WERI-Rb-1 (cell line): ENCODE data around the gene FSTL5.
A peak's percentile ranks its signal among the peaks of the same experiment; 100 is the strongest.

ENCODE experiments used
- DNase-seq: peaks from one replicate; pipeline ENCODE4 v3.0.0-alpha.2; 2020
- H3K27ac ChIP-seq: fragments of 250-450 bp; sonication (Bioruptor Pico); 2 replicates; pipeline ENCODE4 v1.5.1; 2020; ENCODE audit warnings: mild to moderate bottlenecking, moderate library complexity
- H3K27me3 ChIP-seq: fragments of 250-450 bp; sonication (Bioruptor Pico); 2 replicates; pipeline ENCODE4 v1.5.1; 2021; ENCODE audit warnings: mild to moderate bottlenecking, low read depth, moderate library complexity; ENCODE audit not compliant: insufficient read depth, severe bottlenecking
- H3K36me3 ChIP-seq: fragments of 250-450 bp; sonication (Bioruptor Pico); 2 replicates; pipeline ENCODE4 v1.5.1; 2020; ENCODE audit warnings: mild to moderate bottlenecking, moderate library complexity
- H3K4me3 ChIP-seq: 2 replicates; pipeline ENCODE4 v1.5.1; 2011; ENCODE audit warnings: low read depth, mild to moderate bottlenecking, control low read depth, low read length
- H3K9me3 ChIP-seq: fragments of 250-450 bp; sonication (Bioruptor Pico); 2 replicates; pipeline ENCODE4 v1.5.1; 2021; ENCODE audit warnings: mild to moderate bottlenecking, moderate library complexity; ENCODE audit not compliant: severe bottlenecking
- CTCF ChIP-seq: IDR thresholded peaks from 2 replicates; pipeline ENCODE4 v1.5.1; 2011; ENCODE audit warnings: low read depth, mild to moderate bottlenecking, control low read depth, inconsistent platforms, low read length

FSTL5 gene

DNA sequence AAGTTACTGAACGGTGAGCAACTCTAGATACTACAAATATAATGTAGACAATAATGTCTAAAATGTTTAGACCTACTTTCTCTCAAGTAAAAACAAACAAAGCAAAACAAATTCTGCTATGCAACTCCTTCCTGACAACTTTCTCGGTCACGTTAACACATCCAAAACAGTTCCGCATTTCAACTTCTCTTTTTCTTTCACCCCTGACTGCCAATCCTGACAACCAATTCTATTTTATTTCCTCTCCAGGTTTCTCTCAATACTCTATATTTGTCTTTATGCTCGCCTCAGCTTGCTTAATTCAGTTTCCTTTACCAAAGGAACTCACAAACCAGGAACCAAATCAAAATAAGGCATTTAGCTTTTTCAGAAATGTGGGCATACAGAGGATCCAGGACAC, 513.0 kb downstream of the FSTL5 start:
- no peak for DNase-seq
- no peaks in the 10 kb centered on the region for H3K36me3 ChIP-seq
- no peak overlapping the region for H3K27ac ChIP-seq
- TF ChIP-seq CTCF: no peak
- no peaks in the 10 kb centered on the region for H3K9me3 ChIP-seq
- H3K27me3 ChIP-seq: no peaks in the 10 kb centered on the region
- H3K4me3 ChIP-seq: no peak overlapping the region

- Histone ChIP-seq H3K4me3 (no peak overlapping the region), H3K9me3 (no peaks in the 10 kb centered on the region), H3K27me3 (no peaks in the 10 kb centered on the region), H3K36me3 (no peaks in the 10 kb centered on the region), H3K27ac (no peak overlapping the region)
- TF ChIP-seq CTCF: no peak
- no peak for DNase-seq
Measured at GRCh38 chr4:161647757-161648156, 516.0 kb downstream of the FSTL5 start.

DNA sequence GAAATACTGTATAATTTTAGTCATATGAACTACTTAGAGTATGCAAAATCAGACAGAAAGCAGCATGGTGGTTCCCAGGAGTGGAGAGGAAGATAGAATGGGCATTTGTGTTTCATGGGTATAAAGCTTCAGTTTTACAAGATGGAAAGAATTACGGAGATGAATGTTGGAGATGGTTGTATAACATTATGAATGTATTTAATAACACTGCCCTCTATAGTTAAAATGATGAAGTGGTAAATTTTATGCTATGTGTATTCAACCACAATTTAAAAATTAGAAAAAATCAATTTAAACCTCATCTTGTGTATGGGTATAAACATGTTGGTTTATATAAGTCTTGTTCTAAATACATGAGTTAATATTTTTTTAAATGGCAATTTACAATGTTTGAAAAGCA, 521.1 kb downstream of the FSTL5 start:
- DNase-seq: no peak
- no peaks in the 10 kb centered on the region for H3K27me3 ChIP-seq
- no peaks in the 10 kb centered on the region for H3K36me3 ChIP-seq
- peaks cover 5% of the 10 kb centered on the region for H3K9me3 ChIP-seq
- H3K27ac ChIP-seq: no peak overlapping the region
- TF ChIP-seq CTCF: no peak
- no peak overlapping the region for H3K4me3 ChIP-seq

DNA sequence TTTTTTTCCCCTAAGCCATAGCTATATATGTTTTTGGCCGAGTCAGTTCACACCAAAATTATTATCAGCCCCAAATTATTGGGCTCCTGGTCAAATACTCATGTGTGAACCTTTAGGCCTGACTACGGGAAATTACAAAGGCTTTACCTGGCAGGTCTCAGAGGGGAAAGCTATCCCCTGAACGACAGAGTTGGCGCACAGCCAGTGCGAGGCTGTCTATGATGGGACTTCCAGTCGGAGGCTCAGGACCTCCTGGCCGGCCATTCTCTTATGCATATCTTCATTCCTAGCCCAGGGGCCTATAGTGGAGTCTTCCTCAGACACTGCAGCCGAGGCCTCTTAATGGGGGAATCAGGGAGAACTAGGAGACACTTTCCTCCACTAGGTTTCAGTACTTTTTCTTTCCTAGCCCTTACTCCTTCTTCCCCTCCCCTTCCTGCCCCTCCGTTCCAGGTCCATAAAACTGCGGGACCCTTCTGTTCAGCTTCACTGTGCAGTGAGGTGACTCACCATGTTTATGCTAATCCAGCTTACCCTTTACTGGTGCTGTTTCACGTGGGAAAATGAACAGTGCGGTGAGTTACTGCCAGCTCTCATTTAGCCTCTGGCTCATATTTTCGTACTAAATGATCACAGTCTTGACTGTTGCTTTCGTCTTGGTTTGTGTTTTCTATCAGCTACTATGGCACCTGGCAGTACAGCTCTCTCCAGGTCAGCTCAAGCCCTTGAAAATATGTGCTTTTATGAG, 533.9 kb downstream of the FSTL5 start:
- peak; percentile 37 for DNase-seq

DNA sequence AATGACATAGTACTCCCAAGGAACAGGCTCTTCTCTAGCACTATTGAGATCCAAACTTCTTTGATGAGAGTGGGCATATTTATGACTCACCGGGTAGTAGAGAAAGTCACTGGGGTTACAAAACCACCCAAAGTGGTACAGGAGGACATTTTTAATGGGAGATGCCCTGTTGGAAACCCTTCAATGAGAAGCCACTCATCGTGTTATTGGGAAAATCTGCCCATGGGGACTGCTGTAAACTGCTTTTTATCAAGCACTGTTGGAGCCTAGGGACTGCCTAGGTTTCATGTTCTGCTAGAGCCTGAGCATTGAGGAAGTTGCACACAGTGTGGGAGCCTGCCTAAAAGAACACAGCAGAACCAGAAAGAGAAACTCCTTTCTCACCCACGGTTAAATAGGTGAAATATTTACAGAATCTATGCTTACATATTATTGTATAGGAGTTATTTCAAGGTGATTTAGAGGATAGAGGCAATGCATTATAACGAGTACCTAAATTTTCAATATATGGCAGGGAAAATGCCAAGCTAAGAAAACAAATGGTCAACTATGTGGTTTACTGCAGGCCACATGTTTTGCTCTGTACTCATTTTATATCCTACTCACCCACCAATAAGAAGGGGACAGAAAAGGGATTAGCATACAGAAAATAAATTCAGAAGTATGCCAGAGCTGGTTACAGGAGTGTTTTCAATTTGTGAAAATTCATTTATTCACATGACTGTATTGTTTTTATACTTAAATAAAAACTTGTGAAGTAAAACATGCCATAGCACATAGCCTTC, 559.1 kb downstream of the FSTL5 start:
- no peaks in the 10 kb centered on the region for H3K9me3 ChIP-seq
- no peak overlapping the region for H3K27ac ChIP-seq
- no peak for DNase-seq
- H3K36me3 ChIP-seq: no peaks in the 10 kb centered on the region
- TF ChIP-seq CTCF: no peak
- H3K27me3 ChIP-seq: no peaks in the 10 kb centered on the region
- no peak overlapping the region for H3K4me3 ChIP-seq

More for the DNA sequence above, 533.9 kb downstream of the FSTL5 start:
- H3K4me3 ChIP-seq: no peak overlapping the region
- no peaks in the 10 kb centered on the region for H3K27me3 ChIP-seq
- no peaks in the 10 kb centered on the region for H3K9me3 ChIP-seq
- TF ChIP-seq CTCF: no peak
- no peak overlapping the region for H3K27ac ChIP-seq
- no peaks in the 10 kb centered on the region for H3K36me3 ChIP-seq
